ENCODE results near the gene CRYAA. TPM values are rescaled to one million over a fixed set of nuclear protein-coding genes. Genes with fewer than 3 reads are reported as not detected.

CRYAA gene
- total and polyA plus RNA-seq, 8 donors: 0.14 TPM; not detected in 7

GRCh38 chr21:43190951-43191350 is 22.1 kb downstream of the CRYAA start:
- Histone ChIP-seq H3K27me3 (no peaks in the 10 kb centered on the region), H3K27ac (no peak overlapping the region), H3K4me3 (no peak overlapping the region), H3K4me1 (peaks cover 0 to 15% of the 10 kb centered on the region in 2 donors), H3K9me3 (no peaks in the 10 kb centered on the region), H3K36me3 (no peaks in the 10 kb centered on the region)
- no peak for TF ChIP-seq CTCF (IDR thresholded peaks at IDR 0.05)
- ATAC-seq (no peak), DNase-seq (peak in 1 of 4 donors; percentile 15)
- intact Hi-C loops (cut with DNase I): no loop called here

- Histone ChIP-seq H3K9me3 (no peaks in the 10 kb centered on the region), H3K27me3 (no peaks in the 10 kb centered on the region), H3K4me1 (peaks cover 5 to 21% of the 10 kb centered on the region in 2 donors), H3K36me3 (no peaks in the 10 kb centered on the region), H3K27ac (no peak overlapping the region), H3K4me3 (no peak overlapping the region)
- DNase-seq: peak in 1 of 4 donors; percentile 22
- no peak for TF ChIP-seq CTCF (IDR thresholded peaks at IDR 0.05)
- intact Hi-C loops (cut with DNase I): no loop called here
- no peak for ATAC-seq
Observed at GRCh38 chr21:43191521-43191920, 22.7 kb downstream of the CRYAA start.

GRCh38 chr21:43191971-43192370 is 23.2 kb downstream of the CRYAA start:
- Histone ChIP-seq H3K4me1 (peaks cover 10 to 26% of the 10 kb centered on the region in 2 donors), H3K27me3 (no peaks in the 10 kb centered on the region), H3K9me3 (no peaks in the 10 kb centered on the region), H3K27ac (no peak overlapping the region), H3K36me3 (no peaks in the 10 kb centered on the region), H3K4me3 (no peak overlapping the region)
- intact Hi-C loops (cut with DNase I): no loop called here
- no peak for TF ChIP-seq CTCF (IDR thresholded peaks at IDR 0.05)
- DNase-seq (peak in 1 of 4 donors; percentile 4), ATAC-seq (no peak)

- no peak for ATAC-seq
Observed at GRCh38 chr21:43192501-43193081, 23.8 kb downstream of the CRYAA start.

More at GRCh38 chr21:43192501-43193081, 23.8 kb downstream of the CRYAA start:
- no peak for TF ChIP-seq CTCF (IDR thresholded peaks at IDR 0.05)
- Histone ChIP-seq H3K27me3 (no peaks in the 10 kb centered on the region), H3K4me1 (peaks cover 10 to 31% of the 10 kb centered on the region in 2 donors), H3K4me3 (no peak overlapping the region), H3K9me3 (no peaks in the 10 kb centered on the region), H3K36me3 (no peaks in the 10 kb centered on the region), H3K27ac (no peak overlapping the region)
- intact Hi-C loops (cut with DNase I): no loop called here
- peak in 1 of 4 donors; percentile 24 for DNase-seq

All from left lung (tissue), 10 donors.